Right cardiac atrium (tissue), 5 donors: ENCODE data around the gene REC8. TPM values are rescaled to one million over a fixed set of nuclear protein-coding genes. Genes with fewer than 3 reads are reported as not detected.

Experiments
- ATAC-seq, 2 donors: fragments of 200-7000 bp; cut with Tn5 transposase; one replicate each; pipeline versions ENCODE4 v1.8.0 to v1.9.1; 2020; ENCODE audit warnings: moderate library complexity in 2 of 2, mild to moderate bottlenecking in 1 of 2
- DNase-seq, 3 donors: peaks; one replicate each; pipeline ENCODE4 v3.0.0-alpha.2; 2020
- H3K27ac ChIP-seq: one replicate; pipeline ENCODE4 v1.5.1; 2013; ENCODE audit warnings: mild to moderate bottlenecking, low read length, control low read depth, moderate library complexity
- H3K27me3 ChIP-seq: one replicate; pipeline ENCODE4 v1.6.1; 2013; ENCODE audit not compliant: control insufficient read depth, insufficient read depth
- H3K4me1 ChIP-seq: one replicate; pipeline ENCODE4 v1.6.1; 2013; ENCODE audit warnings: low read length; ENCODE audit not compliant: control insufficient read depth, insufficient read depth
- H3K4me3 ChIP-seq: one replicate; pipeline ENCODE4 v1.5.1; 2013; ENCODE audit warnings: low read length, control low read depth
- H3K9me3 ChIP-seq: one replicate; pipeline ENCODE4 v1.6.1; 2013; ENCODE audit warnings: low read length; ENCODE audit not compliant: control insufficient read depth
- WGBS: extraction: QIAGEN DNeasy Blood & Tissue Kit; methylation state at CpG from one replicate; pipeline ENCODE4 v1.1.7; 2013; 5-methylcytosine and 5-hydroxymethylcytosine counted together
- intact Hi-C, 4 donors: fragments of 100-400 bp; cut with DNase I; formaldehyde crosslinking; loops; one replicate each; pipeline versions ENCODE4 v1.11.0 to v1.14.0; 2022 to 2023
- polyA plus RNA-seq: library from polyadenylated mRNA; stranded (reverse); fragments of 200-250 nt; gene quantifications from one replicate; pipeline ENCODE4 v1.2.3, GENCODE V29; 2013
- total RNA-seq, 4 donors: library from RNA; stranded (reverse); fragmentation: NEBNext Ultra II Directional; extraction: Animal tissue kit (Norgen Biotek cat#: 25700); gene quantifications; one replicate each; pipeline ENCODE4 v1.2.1, GENCODE V29; 2021
- donor health status: healthy with polysubstance abuse.
- donor health status: DM: no; HTN: yes; CAD: no.
- donor health status: DM: no; HTN: no; CAD: no.
- donor health status: DM: no; HTN: yes; CAD: no; lungs with severe emphysema.
- donor health status: DM: yes; HTN: yes; CAD: no.

REC8 gene
- total and polyA plus RNA-seq, 5 donors, result 1.9 to 5.8 (median 3.5) TPM

DNA sequence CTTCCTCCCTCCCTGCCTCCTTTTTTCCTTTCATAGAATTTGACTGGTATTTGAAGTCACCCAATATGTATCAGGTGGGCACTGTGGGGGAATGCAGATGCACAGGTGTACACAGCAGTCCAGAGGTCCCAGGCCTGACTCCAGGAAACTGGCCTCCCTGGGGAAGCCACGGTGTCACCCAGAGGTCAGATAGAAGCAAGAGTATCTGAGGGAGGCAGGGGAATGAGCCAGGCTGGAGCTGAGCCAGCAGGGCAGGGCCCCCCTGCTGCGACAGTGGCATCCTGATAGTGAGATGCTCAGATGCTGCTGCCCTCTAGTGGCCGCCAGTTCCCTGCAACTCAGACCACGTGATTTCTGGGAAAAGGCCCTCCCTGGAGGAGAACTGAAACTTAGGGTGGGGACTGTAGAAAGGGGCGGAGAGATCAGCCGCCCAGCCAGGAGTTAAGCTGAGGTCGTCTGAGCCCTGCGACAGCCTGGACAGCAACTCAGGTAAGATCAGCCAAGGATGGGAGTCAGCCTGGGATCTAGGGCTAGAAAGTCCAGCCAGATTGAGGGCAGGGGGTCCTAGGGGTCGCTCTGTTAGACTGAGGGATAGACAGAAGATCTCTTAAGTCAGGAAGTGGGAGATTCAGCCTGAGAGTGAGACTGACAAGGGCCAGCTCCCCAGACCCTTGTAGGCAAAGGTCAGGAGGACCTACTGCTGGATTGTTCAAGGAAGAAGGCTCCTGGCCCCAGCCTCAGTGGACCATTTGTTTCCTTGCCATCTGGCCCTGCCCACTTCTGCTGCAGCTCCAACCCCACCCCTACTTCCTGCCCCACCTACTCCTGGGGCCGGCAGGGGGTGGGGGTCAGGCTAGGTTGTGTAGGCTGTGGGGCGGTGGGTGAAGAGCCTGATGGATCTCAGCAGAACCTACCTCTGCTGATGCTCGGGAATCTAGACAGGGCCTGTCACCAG lies 10.8 kb upstream of the REC8 start, which contains the start of gene IRF9:
TSS of gene IRF9 (plus strand) at position 416 of the 955 bp plus-strand sequence. CDS start 880 bp downstream, outside the sequence.
- WGBS, result under 1% methylated on average over 12 of the region's 12 CpGs
- H3K4me1 ChIP-seq, result peaks cover 3% of the 10 kb centered on the region
- H3K4me3 ChIP-seq, result peak within 1 kb of the TSS; percentile 79
- no peaks in the 10 kb centered on the region for H3K27me3 ChIP-seq
- DNase-seq (peak; percentile 96 to 99 (median 98)), ATAC-seq (peak; percentile 90 to 93)
- intact Hi-C loops, result no loop called here
- no peaks in the 10 kb centered on the region for H3K9me3 ChIP-seq
- peak within 1 kb of the TSS; percentile 94 for H3K27ac ChIP-seq

DNA sequence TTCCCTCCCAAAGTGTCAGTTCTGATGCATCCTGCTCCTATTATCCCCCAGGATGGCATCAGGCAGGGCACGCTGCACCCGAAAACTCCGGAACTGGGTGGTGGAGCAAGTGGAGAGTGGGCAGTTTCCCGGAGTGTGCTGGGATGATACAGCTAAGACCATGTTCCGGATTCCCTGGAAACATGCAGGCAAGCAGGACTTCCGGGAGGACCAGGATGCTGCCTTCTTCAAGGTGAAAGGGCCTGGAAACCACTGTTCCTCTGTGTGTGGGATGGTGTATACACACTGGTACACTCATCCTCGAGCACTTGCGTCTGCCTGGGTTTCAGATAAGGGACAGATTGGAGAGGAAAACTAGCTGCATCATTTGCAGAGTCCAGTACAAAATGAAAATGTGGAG lies 9.8 kb upstream of the REC8 start:
- intact Hi-C loops, result no loop called here
- Histone ChIP-seq H3K4me3 (peak overlapping the region; percentile 79), H3K27me3 (no peaks in the 10 kb centered on the region), H3K27ac (peak overlapping the region; percentile 94), H3K4me1 (peaks cover 3% of the 10 kb centered on the region), H3K9me3 (no peaks in the 10 kb centered on the region)
- ATAC-seq (peak in 1 of 2 donors; percentile 23), DNase-seq (peak in 1 of 3 donors; percentile 30)
- WGBS, result 33% methylated on average over 8 of the region's 8 CpGs

DNA sequence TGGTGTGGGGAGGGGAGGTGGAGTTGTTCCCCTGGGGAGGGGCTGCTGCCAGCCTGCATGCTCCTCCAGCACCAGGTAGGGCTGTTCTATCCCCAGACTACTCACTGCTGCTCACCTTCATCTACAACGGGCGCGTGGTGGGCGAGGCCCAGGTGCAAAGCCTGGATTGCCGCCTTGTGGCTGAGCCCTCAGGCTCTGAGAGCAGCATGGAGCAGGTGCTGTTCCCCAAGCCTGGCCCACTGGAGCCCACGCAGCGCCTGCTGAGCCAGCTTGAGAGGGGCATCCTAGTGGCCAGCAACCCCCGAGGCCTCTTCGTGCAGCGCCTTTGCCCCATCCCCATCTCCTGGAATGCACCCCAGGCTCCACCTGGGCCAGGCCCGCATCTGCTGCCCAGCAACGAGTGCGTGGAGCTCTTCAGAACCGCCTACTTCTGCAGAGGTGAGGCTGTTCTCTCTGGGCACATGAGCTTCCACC lies 7.3 kb upstream of the REC8 start:
- Histone ChIP-seq H3K4me3 (no peak overlapping the region), H3K27ac (no peak overlapping the region), H3K4me1 (peaks cover 3% of the 10 kb centered on the region), H3K9me3 (no peaks in the 10 kb centered on the region), H3K27me3 (no peaks in the 10 kb centered on the region)
- WGBS, result 93% methylated on average over 14 of the region's 14 CpGs
- DNase-seq, result peak in 1 of 3 donors; percentile 52
- no peak for ATAC-seq
- intact Hi-C loops, result no loop called here

DNA sequence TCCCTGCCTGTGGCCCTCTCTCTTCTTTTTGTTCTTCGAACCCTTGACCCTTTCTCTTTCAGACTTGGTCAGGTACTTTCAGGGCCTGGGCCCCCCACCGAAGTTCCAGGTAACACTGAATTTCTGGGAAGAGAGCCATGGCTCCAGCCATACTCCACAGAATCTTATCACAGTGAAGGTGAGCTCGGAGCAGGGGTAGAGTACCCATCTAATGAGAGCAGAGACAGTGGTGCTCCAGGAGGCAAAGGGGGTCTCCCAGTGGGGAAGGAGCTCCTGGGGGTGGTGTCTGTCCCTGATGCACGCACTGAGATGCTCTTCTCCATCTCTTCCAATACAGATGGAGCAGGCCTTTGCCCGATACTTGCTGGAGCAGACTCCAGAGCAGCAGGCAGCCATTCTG lies 6.1 kb upstream of the REC8 start:
- H3K4me3 ChIP-seq, result no peak overlapping the region
- 93% methylated on average over 5 of the region's 5 CpGs for WGBS
- no peaks in the 10 kb centered on the region for H3K27me3 ChIP-seq
- ATAC-seq (no peak), DNase-seq (peak in 1 of 3 donors; percentile 16)
- intact Hi-C loops, result no loop called here
- H3K4me1 ChIP-seq, result peaks cover 3% of the 10 kb centered on the region
- H3K27ac ChIP-seq, result no peak overlapping the region
- H3K9me3 ChIP-seq, result no peaks in the 10 kb centered on the region

DNA sequence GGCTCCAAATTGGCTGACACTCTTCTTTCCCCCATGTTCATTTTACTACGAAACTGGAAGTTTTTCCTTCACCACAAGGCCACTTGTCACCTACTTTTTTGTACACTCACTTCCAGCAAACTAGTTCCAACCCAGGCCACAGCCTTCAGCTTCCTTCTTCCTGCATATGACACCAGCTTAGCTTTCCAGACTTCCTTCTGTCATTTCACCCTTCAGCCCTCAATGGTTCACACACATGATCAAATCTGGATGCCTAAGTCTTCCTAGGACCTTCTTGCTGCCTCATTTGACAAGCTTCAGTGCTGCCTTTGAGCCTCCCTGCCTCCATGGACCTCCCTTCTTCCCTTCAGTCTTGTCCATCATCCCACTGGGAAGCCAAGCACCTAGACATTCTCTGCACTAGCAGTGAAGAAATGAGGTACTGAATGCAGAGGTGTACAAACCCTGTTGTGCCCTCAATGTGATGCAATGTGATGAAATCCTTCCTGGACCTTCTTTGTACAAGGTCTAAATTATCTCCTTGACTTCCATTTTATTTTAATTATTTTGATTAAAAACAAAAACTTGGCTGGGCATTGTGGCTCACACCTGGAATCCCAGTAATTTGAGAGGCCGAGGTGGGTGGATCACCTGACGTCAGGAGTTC lies 4.3 kb upstream of the REC8 start:
- intact Hi-C loops, result no loop called here
- no peak overlapping the region for H3K27ac ChIP-seq
- no peaks in the 10 kb centered on the region for H3K9me3 ChIP-seq
- 77% methylated on average over 3 of the region's 3 CpGs for WGBS
- no peak for ATAC-seq
- H3K27me3 ChIP-seq, result no peaks in the 10 kb centered on the region
- peaks cover 3% of the 10 kb centered on the region for H3K4me1 ChIP-seq
- no peak for DNase-seq
- no peak overlapping the region for H3K4me3 ChIP-seq

DNA sequence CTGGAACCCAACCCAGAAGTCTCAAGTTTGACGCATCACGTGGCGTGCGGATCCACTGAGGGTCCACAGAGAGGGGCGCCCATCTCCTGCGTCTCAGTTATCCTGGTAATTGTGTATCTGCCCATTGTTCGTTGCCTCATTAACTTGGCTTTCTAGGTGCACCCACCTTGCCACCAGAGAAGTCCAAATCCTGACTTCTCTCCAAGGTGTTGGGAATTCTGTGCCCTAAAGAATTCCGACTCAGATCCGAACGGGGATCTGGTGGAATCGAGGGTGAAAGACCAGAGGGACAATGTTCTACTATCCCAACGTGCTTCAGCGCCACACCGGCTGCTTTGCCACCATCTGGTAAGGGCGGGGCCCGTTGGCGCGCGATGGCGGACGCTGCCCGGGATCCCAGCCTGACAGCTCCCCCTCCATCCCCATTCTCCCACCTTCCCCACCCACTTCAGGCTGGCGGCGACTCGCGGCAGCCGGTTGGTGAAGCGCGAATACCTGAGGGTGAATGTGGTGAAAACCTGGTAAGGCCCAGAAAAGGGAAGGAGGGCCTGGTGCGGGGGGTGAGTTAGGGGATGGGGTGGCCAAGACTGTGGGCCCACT lies 481 bp downstream of the REC8 start:
- Histone ChIP-seq H3K4me1 (no peaks in the 10 kb centered on the region), H3K27me3 (no peaks in the 10 kb centered on the region), H3K27ac (no peak overlapping the region), H3K4me3 (no peak overlapping the region), H3K9me3 (no peaks in the 10 kb centered on the region)
- DNase-seq (peak in 2 of 3 donors; percentile 31 to 61), ATAC-seq (peak in 1 of 2 donors; percentile 3)
- intact Hi-C loops, result no loop called here
- WGBS, result 33% methylated on average over 30 of the region's 30 CpGs

DNA sequence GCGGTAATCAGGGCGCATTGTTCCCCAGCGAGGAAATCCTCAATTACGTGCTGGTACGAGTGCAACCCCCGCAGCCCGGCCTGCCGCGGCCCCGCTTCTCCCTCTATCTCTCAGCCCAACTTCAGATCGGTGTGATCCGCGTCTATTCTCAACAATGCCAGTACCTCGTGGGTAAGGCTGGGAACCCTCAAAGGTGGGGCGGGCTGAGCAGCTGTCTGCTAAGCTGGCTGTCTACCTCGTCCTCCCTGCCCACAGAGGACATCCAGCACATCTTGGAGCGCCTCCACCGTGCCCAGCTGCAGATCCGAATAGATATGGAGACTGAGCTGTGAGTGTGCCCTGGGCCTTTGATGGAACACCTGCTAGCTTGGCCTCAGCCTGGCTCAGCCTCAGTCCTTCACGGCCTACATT lies 996 bp downstream of the REC8 start:
- Histone ChIP-seq H3K4me1 (no peaks in the 10 kb centered on the region), H3K9me3 (no peaks in the 10 kb centered on the region), H3K27ac (no peak overlapping the region), H3K27me3 (no peaks in the 10 kb centered on the region), H3K4me3 (no peak overlapping the region)
- DNase-seq (peak in 2 of 3 donors; percentile 16 to 43), ATAC-seq (no peak)
- 72% methylated on average over 20 of the region's 20 CpGs for WGBS
- intact Hi-C loops, result no loop called here

DNA sequence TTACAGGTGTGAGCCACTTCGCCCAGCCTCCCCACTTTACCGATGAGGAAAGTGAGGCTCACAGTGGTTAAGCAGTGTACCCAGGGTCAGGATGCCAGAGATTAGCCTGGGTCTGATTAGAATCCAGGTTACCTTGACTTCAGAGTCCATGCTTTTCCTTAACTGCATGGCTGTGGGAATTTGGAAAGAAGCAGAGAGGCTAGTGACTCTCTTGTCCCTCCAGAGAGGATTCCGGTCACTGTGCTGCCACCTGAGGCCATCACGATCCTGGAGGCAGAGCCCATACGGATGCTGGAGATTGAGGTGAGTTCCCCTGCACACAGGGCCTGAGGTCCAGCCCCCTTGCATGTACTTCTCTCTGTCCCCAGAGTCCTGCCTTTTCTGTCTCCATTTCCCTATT lies 4.7 kb downstream of the REC8 start:
- no peaks in the 10 kb centered on the region for H3K9me3 ChIP-seq
- peak in 1 of 3 donors; percentile 13 for DNase-seq
- 97% methylated on average over 5 of the region's 5 CpGs for WGBS

DNA sequence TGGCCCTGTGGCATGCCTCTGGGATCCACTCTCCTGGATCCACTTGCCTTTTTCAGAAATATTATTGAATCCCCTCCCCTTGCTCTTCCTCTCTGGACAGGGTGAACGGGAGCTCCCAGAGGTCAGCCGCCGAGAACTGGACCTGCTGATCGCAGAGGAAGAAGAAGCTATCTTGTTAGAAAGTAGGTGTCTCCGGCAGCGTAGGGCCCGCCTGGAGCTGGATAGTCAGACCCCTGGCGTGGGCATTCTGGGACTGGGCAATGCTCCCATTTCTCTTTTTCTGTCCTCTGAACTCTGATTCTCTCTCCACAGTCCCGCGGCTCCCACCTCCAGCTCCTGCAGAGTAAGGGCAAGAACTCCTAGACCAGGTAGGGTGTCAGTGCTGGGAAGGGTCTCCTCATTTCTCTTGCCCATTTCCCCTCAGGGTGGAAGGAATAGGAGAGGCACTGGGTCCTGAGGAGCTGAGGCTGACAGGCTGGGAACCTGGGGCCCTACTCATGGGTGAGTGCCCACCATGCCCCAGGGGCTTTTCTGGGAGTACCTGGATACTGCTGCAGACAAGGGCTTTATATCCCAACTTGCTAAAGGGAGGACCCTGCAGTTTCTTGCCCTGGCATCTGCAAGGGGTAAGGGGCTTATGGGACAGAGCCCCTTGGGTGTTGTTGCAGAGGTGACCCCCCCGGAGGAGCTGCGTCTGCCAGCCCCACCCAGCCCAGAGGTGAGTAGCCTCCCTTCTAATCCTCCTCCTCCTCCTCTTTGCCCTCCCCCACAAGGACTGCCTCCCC lies 5.4 kb downstream of the REC8 start:
- no peaks in the 10 kb centered on the region for H3K9me3 ChIP-seq
- WGBS, result 91% methylated on average over 12 of the region's 12 CpGs
- H3K4me3 ChIP-seq, result no peak overlapping the region
- intact Hi-C loops, result no loop called here
- no peaks in the 10 kb centered on the region for H3K27me3 ChIP-seq
- DNase-seq, result peak in 2 of 3 donors; percentile 45 to 47
- no peak for ATAC-seq
- H3K4me1 ChIP-seq, result no peaks in the 10 kb centered on the region
- no peak overlapping the region for H3K27ac ChIP-seq

More for the DNA sequence above, 4.7 kb downstream of the REC8 start:
- no peak overlapping the region for H3K27ac ChIP-seq
- no peak overlapping the region for H3K4me3 ChIP-seq
- H3K27me3 ChIP-seq, result no peaks in the 10 kb centered on the region
- no peaks in the 10 kb centered on the region for H3K4me1 ChIP-seq
- ATAC-seq, result no peak
- intact Hi-C loops, result no loop called here

DNA sequence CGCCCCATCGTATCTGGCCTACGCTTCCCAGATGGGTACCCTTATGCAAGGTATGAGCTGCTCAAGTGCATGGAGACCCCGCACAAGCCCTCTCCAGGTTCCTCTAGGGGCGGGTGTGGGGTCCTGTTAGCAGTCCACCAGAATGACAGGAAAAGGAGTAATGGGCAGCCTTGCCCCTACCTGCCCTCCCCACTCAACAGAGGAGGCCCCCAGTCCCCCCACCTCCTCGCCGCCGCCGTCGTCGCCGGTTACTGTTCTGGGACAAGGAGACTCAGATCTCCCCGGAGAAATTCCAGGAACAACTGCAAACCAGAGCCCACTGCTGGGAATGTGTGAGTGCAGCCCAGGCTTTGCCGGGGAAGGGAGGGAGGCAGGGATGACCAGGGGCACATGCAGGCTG lies 6.0 kb downstream of the REC8 start:
- WGBS, result 92% methylated on average over 14 of the region's 14 CpGs
- H3K27me3 ChIP-seq, result no peaks in the 10 kb centered on the region
- no peak overlapping the region for H3K4me3 ChIP-seq
- no peak for ATAC-seq
- H3K9me3 ChIP-seq, result no peaks in the 10 kb centered on the region
- H3K4me1 ChIP-seq, result no peaks in the 10 kb centered on the region
- intact Hi-C loops, result no loop called here
- peak in 2 of 3 donors; percentile 21 to 40 for DNase-seq
- H3K27ac ChIP-seq, result no peak overlapping the region
